OCI-LY1 (cell line): ENCODE data around the gene TOX2.

ENCODE experiments used
- H2AFZ ChIP-seq: fragments of 200-600 bp; sonication (generic), shearing (Covaris generic); 2 replicates; pipeline ENCODE4 v1.6.0; 2014; ENCODE audit warnings: antibody characterized with exemption, mild to moderate bottlenecking, low read length
- H3F3A ChIP-seq: fragments of 200-600 bp; sonication (generic), shearing (Covaris generic); 2 replicates; pipeline ENCODE4 v1.6.0; 2014; ENCODE audit warnings: mild to moderate bottlenecking, antibody characterized with exemption, low read length, moderate library complexity; ENCODE audit not compliant: insufficient read depth
- H3K27ac ChIP-seq: fragments of 200-600 bp; sonication (generic); 2 replicates; pipeline ENCODE4 v1.5.1; 2014; ENCODE audit warnings: low read length, mixed run types, mild to moderate bottlenecking, low read depth; ENCODE audit not compliant: poor library complexity, severe bottlenecking
- H3K27me3 ChIP-seq: fragments of 200-600 bp; sonication (generic); 2 replicates; pipeline ENCODE4 v1.6.0; 2014; ENCODE audit warnings: antibody characterized with exemption, mild to moderate bottlenecking, low read length, moderate library complexity; ENCODE audit not compliant: insufficient read depth
- H3K36me3 ChIP-seq: fragments of 200-600 bp; sonication (generic); 2 replicates; pipeline ENCODE4 v1.6.1; 2014; ENCODE audit warnings: mild to moderate bottlenecking, antibody characterized with exemption, low read length, moderate library complexity, mixed read lengths; ENCODE audit not compliant: insufficient read depth
- H3K4me1 ChIP-seq: fragments of 200-600 bp; sonication (generic); 2 replicates; pipeline ENCODE4 v1.5.1; 2014; ENCODE audit warnings: mild to moderate bottlenecking, low read length, moderate library complexity; ENCODE audit not compliant: insufficient read depth, severe bottlenecking
- H3K4me2 ChIP-seq: fragments of 200-600 bp; sonication (generic), shearing (Covaris generic); 2 replicates; pipeline ENCODE4 v1.6.1; 2014; ENCODE audit warnings: low read length
- H3K4me3 ChIP-seq: fragments of 200-600 bp; sonication (generic); 2 replicates; pipeline ENCODE4 v1.5.1; 2014; ENCODE audit warnings: low read length, low read depth, mild to moderate bottlenecking, mixed read lengths; ENCODE audit not compliant: poor library complexity, severe bottlenecking
- H3K79me2 ChIP-seq: fragments of 200-600 bp; shearing (Covaris generic); 2 replicates; pipeline ENCODE4 v1.6.1; 2016; ENCODE audit warnings: mixed run types, low read length, mixed read lengths; ENCODE audit not compliant: insufficient read depth
- H3K9ac ChIP-seq: fragments of 200-600 bp; sonication (generic), shearing (Covaris generic); 2 replicates; pipeline ENCODE4 v1.6.1; 2014; ENCODE audit warnings: mild to moderate bottlenecking, low read length, mixed read lengths
- H3K9me2 ChIP-seq: fragments of 200-600 bp; sonication (generic), shearing (Covaris generic); 2 replicates; pipeline ENCODE4 v1.6.1; 2014; ENCODE audit warnings: low read depth, mild to moderate bottlenecking, low read length, mixed read lengths
- H3K9me3 ChIP-seq: fragments of 200-600 bp; shearing (Covaris generic); 2 replicates; pipeline ENCODE4 v1.6.1; 2014; ENCODE audit warnings: low read length, mixed read lengths
- H4K20me1 ChIP-seq: fragments of 200-600 bp; sonication (generic), shearing (Covaris generic); 2 replicates; pipeline ENCODE4 v1.6.0; 2016; ENCODE audit warnings: mild to moderate bottlenecking, low read length; ENCODE audit not compliant: insufficient read depth
- CTCF ChIP-seq: fragments of 200-600 bp; sonication (generic), shearing (Covaris generic); IDR thresholded peaks from 2 replicates; pipeline ENCODE4 v1.5.1; 2017; ENCODE audit warnings: mild to moderate bottlenecking, antibody characterized with exemption, low read length, moderate library complexity, mixed read lengths
- EZH2 ChIP-seq: fragments of 200-600 bp; sonication (generic), shearing (Covaris generic); IDR thresholded peaks from 2 replicates; pipeline ENCODE4 v1.8.0; 2017; ENCODE audit warnings: borderline replicate concordance, mixed run types, mild to moderate bottlenecking, antibody characterized with exemption, low read length, moderate library complexity, mixed read lengths

TOX2 gene

GRCh38 chr20:44092551-44093248 is 178.0 kb downstream of the TOX2 start:
- TF ChIP-seq EZH2: no peak
- peak; percentile 65 for TF ChIP-seq CTCF
- 0 out of 2 replicates have a peak overlapping the region, but pooled peaks have one; percentile 74 for H2AFZ ChIP-seq
- peaks cover 24% of the 10 kb centered on the region for H3K4me1 ChIP-seq
- no peaks in the 10 kb centered on the region for H3K9me3 ChIP-seq
- no peaks in the 10 kb centered on the region for H3F3A ChIP-seq
- H3K27me3 ChIP-seq: no peaks in the 10 kb centered on the region
- H3K79me2 ChIP-seq: no peaks in the 10 kb centered on the region
- H3K36me3 ChIP-seq: no peaks in the 10 kb centered on the region
- H3K9ac ChIP-seq: no peak overlapping the region
- no peaks in the 10 kb centered on the region for H3K9me2 ChIP-seq
- no peak overlapping the region for H3K27ac ChIP-seq
- no peaks in the 10 kb centered on the region for H4K20me1 ChIP-seq
- no peak overlapping the region for H3K4me3 ChIP-seq
- H3K4me2 ChIP-seq: 0 out of 2 replicates have a peak overlapping the region, but pooled peaks have one; percentile 14

GRCh38 chr20:44093249-44093582 is 178.6 kb downstream of the TOX2 start:
- Histone ChIP-seq H3K9me3 (no peaks in the 10 kb centered on the region), H3K79me2 (no peaks in the 10 kb centered on the region), H2AFZ (no peak overlapping the region), H3K9ac (no peak overlapping the region), H3K4me1 (peaks cover 20% of the 10 kb centered on the region), H3K4me3 (no peak overlapping the region), H3K4me2 (no peak overlapping the region), H3K9me2 (no peaks in the 10 kb centered on the region), H4K20me1 (no peaks in the 10 kb centered on the region), H3K27ac (no peak overlapping the region), H3K27me3 (no peaks in the 10 kb centered on the region), H3F3A (no peaks in the 10 kb centered on the region), H3K36me3 (no peaks in the 10 kb centered on the region)
- TF ChIP-seq CTCF (no peak), EZH2 (no peak)

- Histone ChIP-seq H3K27ac (no peak overlapping the region), H3K4me2 (no peak overlapping the region), H3K4me3 (no peak overlapping the region), H3K9ac (no peak overlapping the region), H3K79me2 (no peaks in the 10 kb centered on the region), H3K36me3 (no peaks in the 10 kb centered on the region), H4K20me1 (no peaks in the 10 kb centered on the region), H3K4me1 (peaks cover 4% of the 10 kb centered on the region), H3K9me2 (no peaks in the 10 kb centered on the region), H3K9me3 (no peaks in the 10 kb centered on the region), H3K27me3 (no peaks in the 10 kb centered on the region; the same call in 1 of the 2 replicates), H3F3A (no peaks in the 10 kb centered on the region), H2AFZ (no peak overlapping the region)
- no peak for TF ChIP-seq EZH2
- no peak for TF ChIP-seq CTCF
These were observed 181.2 kb downstream of the TOX2 start for GRCh38 chr20:44095831-44096230.
